Vagina (tissue), 2 donors: ENCODE results near the gene PLEKHA6. TPM values are rescaled to one million over a fixed set of nuclear protein-coding genes. Genes with fewer than 3 reads are reported as not detected.

Experiments used
- DNase-seq, 2 donors: peaks; one replicate each; pipeline ENCODE4 v3.0.0-alpha.2; 2017; ENCODE audit errors: extremely low spot score in 2 of 2
- H3K27ac ChIP-seq: fragments of 200-600 bp; sonication (generic); one replicate; pipeline ENCODE4 v1.5.1; 2019
- H3K27me3 ChIP-seq: fragments of 200-600 bp; sonication (generic); one replicate; pipeline ENCODE4 v1.5.1; 2019
- H3K36me3 ChIP-seq, 2 donors: fragments of 200-600 bp; sonication (generic); one replicate each; pipeline ENCODE4 v1.5.1; 2017 to 2019
- H3K4me1 ChIP-seq: fragments of 200-600 bp; sonication (generic); one replicate; pipeline ENCODE4 v1.5.1; 2019
- H3K4me3 ChIP-seq, 2 donors: fragments of 200-600 bp; sonication (generic); 1 replicate in 1 of 2; 2 replicates in 1 of 2; pipeline ENCODE4 v1.5.1; 2016 to 2019
- H3K9me3 ChIP-seq: fragments of 200-600 bp; sonication (generic); one replicate; pipeline ENCODE4 v1.5.1; 2019
- CTCF ChIP-seq, 3 experiments: fragments of 450-650 bp in 2 of 3; fragments of 200-600 bp in 1 of 3; sonication (generic) in 1 of 3; IDR thresholded peaks; one replicate each; pipeline ENCODE4 v1.5.1; 2017 to 2019; ENCODE audit warnings: antibody characterized with exemption in 3 of 3, mild to moderate bottlenecking in 2 of 3, moderate library complexity in 2 of 3
- POLR2A ChIP-seq, 2 donors: fragments of 450-650 bp; IDR thresholded peaks; one replicate each; pipeline ENCODE4 v1.6.1; 2017; ENCODE audit warnings: antibody characterized with exemption in 2 of 2, mild to moderate bottlenecking in 2 of 2, moderate library complexity in 2 of 2
- POLR2AphosphoS5 ChIP-seq, 2 donors: sonication (generic); formaldehyde crosslinking; IDR thresholded peaks; one replicate each; pipeline ENCODE4 v1.9.0; 2017; ENCODE audit warnings: antibody characterized with exemption in 2 of 2, mild to moderate bottlenecking in 2 of 2, low read depth in 1 of 2; ENCODE audit not compliant: insufficient read depth in 1 of 2
- intact Hi-C: fragments of 100-400 bp; cut with DNase I; formaldehyde crosslinking; loops from one replicate; pipeline ENCODE4 v1.15.1; 2023
- total RNA-seq: library from RNA; depleted of rRNA; stranded (reverse); fragments of >200 nt; gene quantifications from one replicate; pipeline ENCODE4 v1.2.3, GENCODE V29; 2016

The PLEKHA6 gene
- total RNA-seq, 1 donor from 2014 or later: 15.0 TPM

- no peaks in the 10 kb centered on the region for H3K27me3 ChIP-seq
- no peak for DNase-seq
- peak overlapping the region; percentile 73 for H3K27ac ChIP-seq
- H3K36me3 ChIP-seq: no peaks in the 10 kb centered on the region
- H3K4me1 ChIP-seq: peaks cover 70% of the 10 kb centered on the region
- TF ChIP-seq POLR2AphosphoS5 (IDR thresholded peaks at IDR 0.05; ENCODE audit: insufficient read depth in 1 of 2, low read depth in 1 of 2): no peak
- no peak for TF ChIP-seq CTCF (IDR thresholded peaks at IDR 0.05)
- no peak for TF ChIP-seq POLR2A (IDR thresholded peaks at IDR 0.05)
- intact Hi-C loops: no loop called here
- no peaks in the 10 kb centered on the region for H3K9me3 ChIP-seq
- peak overlapping the region in 1 of 2 donors; percentile 5 for H3K4me3 ChIP-seq
These were observed 66.0 kb downstream of the PLEKHA6 start for GRCh38 chr1:204293605-204294337.

- H3K36me3 ChIP-seq: no peaks in the 10 kb centered on the region
- intact Hi-C loops: no loop called here
- H3K9me3 ChIP-seq: no peaks in the 10 kb centered on the region
- no peak for TF ChIP-seq POLR2A (IDR thresholded peaks at IDR 0.05)
- no peak for TF ChIP-seq CTCF (IDR thresholded peaks at IDR 0.05)
- no peak for TF ChIP-seq POLR2AphosphoS5 (IDR thresholded peaks at IDR 0.05; ENCODE audit: insufficient read depth in 1 of 2, low read depth in 1 of 2)
- H3K4me1 ChIP-seq: peaks cover 71% of the 10 kb centered on the region
- no peaks in the 10 kb centered on the region for H3K27me3 ChIP-seq
- H3K27ac ChIP-seq: peak overlapping the region; percentile 73
- DNase-seq: no peak
- no peak overlapping the region for H3K4me3 ChIP-seq
These were observed 67.0 kb downstream of the PLEKHA6 start for GRCh38 chr1:204292740-204293139.

DNA sequence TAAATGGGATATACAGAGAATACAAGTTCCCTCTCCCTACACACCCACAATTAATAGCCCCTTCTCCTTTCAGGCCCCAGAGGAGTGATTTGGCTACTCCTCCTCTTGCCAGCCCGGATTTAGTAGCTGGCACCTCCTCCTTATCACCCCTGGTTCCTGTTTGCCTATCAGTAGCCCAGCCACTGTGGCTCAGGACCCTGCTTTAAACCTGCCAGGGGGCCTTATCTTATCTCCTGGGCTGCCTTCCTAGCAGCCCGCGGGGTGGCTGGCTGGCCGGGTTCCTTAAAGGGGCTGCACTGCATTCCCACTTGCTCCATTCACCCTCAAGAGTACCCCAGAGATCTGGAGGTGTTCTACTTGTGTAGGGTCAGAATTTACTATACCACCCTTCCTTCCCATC, 70.4 kb downstream of the PLEKHA6 start:
- TF ChIP-seq POLR2A (IDR thresholded peaks at IDR 0.05): no peak
- TF ChIP-seq POLR2AphosphoS5 (IDR thresholded peaks at IDR 0.05; ENCODE audit: insufficient read depth in 1 of 2, low read depth in 1 of 2): no peak
- no peak for TF ChIP-seq CTCF (IDR thresholded peaks at IDR 0.05)
- H3K9me3 ChIP-seq: no peaks in the 10 kb centered on the region
- no peaks in the 10 kb centered on the region for H3K27me3 ChIP-seq

GRCh38 chr1:204288021-204288588, 71.6 kb downstream of the PLEKHA6 start:
- H3K27ac ChIP-seq: peak overlapping the region; percentile 30
- intact Hi-C loops: no loop called here
- no peaks in the 10 kb centered on the region for H3K9me3 ChIP-seq
- H3K36me3 ChIP-seq: no peaks in the 10 kb centered on the region
- no peak for TF ChIP-seq CTCF (IDR thresholded peaks at IDR 0.05)
- TF ChIP-seq POLR2A (IDR thresholded peaks at IDR 0.05): no peak
- TF ChIP-seq POLR2AphosphoS5 (IDR thresholded peaks at IDR 0.05; ENCODE audit: insufficient read depth in 1 of 2, low read depth in 1 of 2): peak in 1 of 2 donors; percentile 37
- no peaks in the 10 kb centered on the region for H3K27me3 ChIP-seq
- H3K4me1 ChIP-seq: peaks cover 39% of the 10 kb centered on the region
- no peak for DNase-seq
- H3K4me3 ChIP-seq: no peak overlapping the region

More for the DNA sequence above, 70.4 kb downstream of the PLEKHA6 start:
- H3K4me1 ChIP-seq: peaks cover 50% of the 10 kb centered on the region
- intact Hi-C loops: no loop called here
- H3K36me3 ChIP-seq: no peaks in the 10 kb centered on the region
- DNase-seq: no peak
- no peak overlapping the region for H3K4me3 ChIP-seq
- H3K27ac ChIP-seq: no peak overlapping the region

- no peak for DNase-seq
- no peak overlapping the region for H3K4me3 ChIP-seq
- H3K36me3 ChIP-seq: no peaks in the 10 kb centered on the region
- H3K27ac ChIP-seq: peak overlapping the region; percentile 30
- H3K4me1 ChIP-seq: peaks cover 39% of the 10 kb centered on the region
- no peaks in the 10 kb centered on the region for H3K27me3 ChIP-seq
- intact Hi-C loops: no loop called here
- H3K9me3 ChIP-seq: no peaks in the 10 kb centered on the region
- TF ChIP-seq CTCF (IDR thresholded peaks at IDR 0.05): no peak
These were observed 72.2 kb downstream of the PLEKHA6 start for GRCh38 chr1:204287466-204287891.
